ENCODE data around the gene GSG1L.

- TF ChIP-seq FOXA1 (IDR thresholded peaks at IDR 0.05), result no peak
- no peak for TF ChIP-seq SP1 (IDR thresholded peaks at IDR 0.05)
- no peak for TF ChIP-seq BHLHE40 (IDR thresholded peaks at IDR 0.05; ENCODE audit: borderline replicate concordance)
- TF ChIP-seq SUZ12 (IDR thresholded peaks at IDR 0.05), result no peak
- no peak for TF ChIP-seq PKNOX1 (IDR thresholded peaks at IDR 0.05)
- no peak for TF ChIP-seq FOXM1 (IDR thresholded peaks at IDR 0.05; ENCODE audit: borderline replicate concordance)
- TF ChIP-seq CTBP1 (IDR thresholded peaks at IDR 0.05; ENCODE audit: borderline replicate concordance), result no peak
Measured at GRCh38 chr16:27879601-27880247, 183.8 kb downstream of the GSG1L start.
